Fibroblast of villous mesenchyme (primary cell): ENCODE data around the gene P2RY8. TPM values are rescaled to one million over a fixed set of nuclear protein-coding genes. Genes with fewer than 3 reads are reported as not detected.
A peak's percentile ranks its signal among the peaks of the same experiment; 100 is the strongest.
"Not testable (repeated sequence)": the region's sequence is repeated elsewhere in the genome, so short reads cannot be mapped to it uniquely, and the experiment has no call there.

Experiments
- DNase-seq: peaks from one replicate; pipeline ENCODE4 v3.0.0-alpha.2; 2010; ENCODE audit warnings: low read depth
- H3K4me3 ChIP-seq: 2 replicates; pipeline ENCODE4 v1.5.1; 2011; ENCODE audit warnings: low read depth, mild to moderate bottlenecking, low read length
- total RNA-seq: library from RNA; depleted of rRNA; stranded (reverse); fragments of >200 nt; gene quantifications from 2 replicates; pipeline ENCODE4 v1.2.3, GENCODE V29; 2012
- TF ChIP-seq, protein P1 (sequence below): IDR thresholded peaks from 2 replicates; pipeline ENCODE4 v1.5.1; 2012; ENCODE audit warnings: low read depth, mild to moderate bottlenecking, low read length; ENCODE audit not compliant: insufficient read depth

Gene P2RY8
- total RNA-seq, 1 donor: not detected

DNA sequence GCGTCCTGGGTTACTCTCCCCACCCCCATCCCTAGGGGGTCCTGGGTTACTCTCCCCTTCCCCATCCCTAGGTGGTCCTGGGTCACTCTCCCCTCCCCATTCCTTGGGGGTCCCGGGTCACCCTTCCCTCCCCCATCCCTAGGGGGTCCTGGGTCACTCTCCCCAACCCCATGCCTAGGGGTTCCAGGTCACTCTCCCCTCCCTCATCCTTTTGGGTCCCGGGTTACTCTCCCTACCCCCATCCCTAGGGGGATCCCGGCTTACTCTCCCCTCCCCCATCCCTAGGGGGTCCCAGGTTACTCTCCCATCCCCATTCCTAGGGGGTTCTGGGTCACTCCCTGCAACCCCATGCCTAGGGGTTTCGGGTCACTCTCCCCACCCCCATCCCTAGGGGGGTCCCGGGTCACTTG is 85.7 kb downstream of the P2RY8 start:
- TF ChIP-seq, protein P1, sequence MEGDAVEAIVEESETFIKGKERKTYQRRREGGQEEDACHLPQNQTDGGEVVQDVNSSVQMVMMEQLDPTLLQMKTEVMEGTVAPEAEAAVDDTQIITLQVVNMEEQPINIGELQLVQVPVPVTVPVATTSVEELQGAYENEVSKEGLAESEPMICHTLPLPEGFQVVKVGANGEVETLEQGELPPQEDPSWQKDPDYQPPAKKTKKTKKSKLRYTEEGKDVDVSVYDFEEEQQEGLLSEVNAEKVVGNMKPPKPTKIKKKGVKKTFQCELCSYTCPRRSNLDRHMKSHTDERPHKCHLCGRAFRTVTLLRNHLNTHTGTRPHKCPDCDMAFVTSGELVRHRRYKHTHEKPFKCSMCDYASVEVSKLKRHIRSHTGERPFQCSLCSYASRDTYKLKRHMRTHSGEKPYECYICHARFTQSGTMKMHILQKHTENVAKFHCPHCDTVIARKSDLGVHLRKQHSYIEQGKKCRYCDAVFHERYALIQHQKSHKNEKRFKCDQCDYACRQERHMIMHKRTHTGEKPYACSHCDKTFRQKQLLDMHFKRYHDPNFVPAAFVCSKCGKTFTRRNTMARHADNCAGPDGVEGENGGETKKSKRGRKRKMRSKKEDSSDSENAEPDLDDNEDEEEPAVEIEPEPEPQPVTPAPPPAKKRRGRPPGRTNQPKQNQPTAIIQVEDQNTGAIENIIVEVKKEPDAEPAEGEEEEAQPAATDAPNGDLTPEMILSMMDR: no peak
- peak overlapping the region; percentile 97 for H3K4me3 ChIP-seq
- no peak for DNase-seq

DNA sequence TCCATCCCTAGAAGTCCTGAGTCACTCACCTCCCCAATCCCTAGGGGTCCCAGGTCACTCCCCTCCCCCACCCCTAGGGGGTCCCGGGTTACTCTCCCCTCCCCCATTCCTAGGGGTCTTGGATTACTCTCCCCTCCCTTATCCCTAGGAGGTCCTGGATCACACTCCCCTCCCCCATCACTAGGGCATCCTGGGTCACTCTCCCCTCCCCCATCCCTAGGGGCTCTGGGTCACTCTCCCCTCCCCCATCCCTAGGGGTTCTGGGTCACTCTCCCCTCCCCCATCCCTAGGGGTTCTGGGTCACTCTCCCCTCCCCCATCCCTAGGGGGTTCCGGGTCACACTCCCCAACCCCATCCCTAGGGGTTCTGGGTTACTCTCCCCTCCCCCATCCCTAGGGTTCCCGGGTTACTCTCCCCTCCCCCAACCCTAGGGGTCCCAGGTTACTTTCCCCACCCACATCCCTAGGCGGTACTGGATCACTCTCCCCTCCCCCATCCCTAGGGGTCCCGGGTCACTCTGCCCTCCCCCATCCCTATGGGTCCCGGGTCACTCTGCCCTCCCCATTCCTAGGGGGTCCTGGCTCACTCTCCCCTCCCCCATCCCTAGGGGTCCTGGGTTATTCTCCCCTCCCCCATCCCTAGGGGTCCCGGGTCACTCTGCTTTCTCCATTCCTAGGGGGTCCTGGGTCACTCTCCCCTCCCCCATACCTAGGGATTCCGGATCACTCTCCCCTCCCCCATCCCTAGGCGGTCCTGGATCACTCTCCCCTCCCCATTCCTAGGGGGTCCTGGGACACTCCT is 86.4 kb downstream of the P2RY8 start:
- DNase-seq: no peak
- TF ChIP-seq, protein P1: no peak

DNA sequence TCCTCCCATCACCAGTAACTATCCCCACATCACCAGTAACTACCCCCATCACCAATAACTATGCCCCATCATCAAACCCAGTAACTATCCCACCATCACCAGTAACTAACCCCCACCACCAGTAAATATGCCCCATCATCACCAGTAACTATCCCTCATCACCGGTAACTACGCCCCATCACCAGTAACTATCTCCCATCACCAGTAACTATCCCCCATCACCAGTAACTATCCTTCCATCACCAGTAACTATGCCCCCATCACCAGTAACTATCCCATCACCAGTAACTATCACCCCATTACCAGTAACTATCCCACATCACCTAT is 87.2 kb downstream of the P2RY8 start:
- DNase-seq: no peak
- no peak overlapping the region for H3K4me3 ChIP-seq
- TF ChIP-seq, protein P1: no peak

More for the DNA sequence above, 86.4 kb downstream of the P2RY8 start:
- H3K4me3 ChIP-seq: no peak overlapping the region

DNA sequence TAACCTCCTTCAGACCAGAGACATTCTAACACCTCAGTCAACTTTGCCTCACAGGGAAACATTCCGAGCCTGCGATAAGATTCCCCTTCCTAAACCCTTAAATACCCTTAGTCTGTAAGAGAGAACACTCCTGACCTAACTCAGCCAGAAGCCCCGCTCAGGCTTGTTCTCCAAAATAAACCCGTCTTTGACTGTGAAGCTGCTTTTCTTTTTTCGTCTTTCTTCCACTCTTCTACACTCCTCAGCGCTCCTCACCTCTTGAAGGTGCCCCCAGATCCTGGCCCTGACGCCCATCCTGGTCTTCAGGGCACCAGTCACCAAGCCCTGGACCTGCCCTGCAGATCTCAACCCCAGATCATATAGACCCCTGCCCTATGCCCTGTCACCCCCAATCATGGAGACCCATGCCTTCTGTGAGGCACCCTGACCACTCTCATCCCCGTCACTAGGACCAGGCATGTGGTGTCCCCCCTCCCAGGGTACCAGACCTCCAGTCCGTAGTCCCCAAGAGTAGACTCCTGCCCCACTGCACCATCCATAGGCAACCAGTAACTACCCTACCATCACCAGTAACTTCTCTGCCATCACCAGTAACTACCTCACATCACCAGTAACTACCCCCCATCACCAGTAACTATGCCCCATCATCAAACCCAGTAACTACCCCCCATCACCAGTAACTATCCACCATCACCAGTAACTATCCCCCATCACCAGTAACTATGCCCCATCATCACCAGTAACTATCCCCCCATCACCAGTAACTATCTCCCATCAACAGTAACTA is 87.8 kb downstream of the P2RY8 start:
- DNase-seq: no peak
- H3K4me3 ChIP-seq: no peak overlapping the region
- TF ChIP-seq, protein P1: no peak

DNA sequence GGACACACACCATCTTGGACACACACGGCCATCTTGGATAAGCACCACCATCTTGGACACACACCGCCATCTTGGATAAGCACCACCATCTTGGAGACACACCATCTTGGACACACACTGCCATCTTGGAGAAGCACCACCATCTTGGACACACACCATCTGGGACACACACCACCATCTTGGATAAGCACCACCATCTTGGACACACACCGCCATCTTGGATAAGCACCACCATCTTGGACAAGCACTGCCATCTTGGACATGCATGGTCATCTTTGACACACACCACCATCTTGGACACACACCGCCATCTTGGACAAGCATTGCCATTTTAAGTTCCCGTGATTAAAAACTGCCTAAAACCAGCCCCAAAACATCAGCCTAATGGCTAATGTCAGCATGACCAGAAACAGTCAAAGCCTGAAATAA is 88.4 kb downstream of the P2RY8 start:
- DNase-seq, H3K4me3 ChIP-seq: not testable (repeated sequence)

DNA sequence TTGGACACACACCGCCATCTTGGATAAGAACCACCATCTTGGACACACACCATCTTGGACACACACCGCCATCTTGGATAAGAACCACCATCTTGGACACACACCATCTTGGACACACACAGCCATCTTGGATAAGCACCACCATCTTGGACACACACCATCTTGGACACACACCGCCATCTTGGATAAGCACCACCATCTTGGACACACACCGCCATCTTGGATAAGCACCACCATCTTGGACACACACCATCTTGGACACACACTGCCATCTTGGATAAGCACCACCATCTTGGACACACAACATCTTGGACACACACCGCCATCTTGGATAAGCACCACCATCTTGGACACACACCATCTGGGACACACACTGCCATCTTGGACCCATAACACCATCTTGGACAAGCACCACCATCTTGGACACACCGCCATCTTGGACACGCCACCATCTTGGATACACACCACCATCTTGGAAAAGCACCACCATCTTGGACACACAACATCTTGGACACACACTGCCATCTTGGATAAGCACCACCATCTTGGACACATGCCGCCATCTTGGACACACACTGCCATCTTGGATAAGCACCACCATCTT is 88.9 kb downstream of the P2RY8 start:
- H3K4me3 ChIP-seq, DNase-seq: not testable (repeated sequence)

DNA sequence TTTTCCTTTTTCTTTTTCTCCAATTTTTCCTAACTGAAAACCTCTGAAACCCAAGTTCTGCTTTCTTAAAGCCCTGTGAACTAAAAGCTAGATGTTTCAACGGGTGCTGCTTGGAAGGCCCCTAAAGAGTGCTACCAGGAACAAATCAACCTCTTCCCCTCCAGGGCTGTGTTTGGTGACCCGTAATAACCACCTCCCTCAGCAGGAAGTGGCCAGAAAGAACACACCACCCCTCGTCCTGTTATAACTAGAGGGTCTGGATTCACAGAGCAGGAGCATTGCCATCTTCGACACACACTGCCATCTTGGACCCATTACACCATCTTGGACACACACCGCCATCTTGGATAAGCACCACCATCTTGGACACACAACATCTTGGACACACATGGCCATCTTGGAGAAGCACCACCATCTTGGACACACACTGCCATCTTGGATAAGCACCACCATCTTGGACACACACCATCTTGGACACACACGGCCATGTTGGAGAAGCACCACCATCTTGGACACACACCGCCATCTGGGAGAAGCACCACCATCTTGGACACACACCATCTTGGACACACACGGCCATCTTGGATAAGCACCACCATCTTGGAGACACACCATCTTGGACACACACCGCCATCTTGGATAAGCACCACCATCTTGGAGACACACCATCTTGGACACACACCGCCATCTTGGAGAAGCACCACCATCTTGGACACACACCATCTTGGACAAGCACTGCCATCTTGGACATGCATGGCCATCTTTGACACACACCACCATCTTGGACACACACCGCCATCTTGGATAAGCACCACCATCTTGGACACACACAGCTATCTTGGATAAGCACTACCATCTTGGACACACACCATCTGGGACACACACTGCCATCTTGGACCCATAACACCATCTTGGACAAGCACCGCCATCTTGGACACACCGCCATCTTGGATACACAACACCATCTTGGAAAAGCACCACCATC is 89.7 kb downstream of the P2RY8 start:
- H3K4me3 ChIP-seq, DNase-seq: not testable (repeated sequence)
